Stimulated activated CD8-positive, alpha-beta memory T cell treated with anti-CD3 and anti-CD28 coated beads, Interleukin-12 subunit alpha, Interleukin-12 subunit beta, amount 100 ng/mL, for 1 hour (primary cell): ENCODE measurements around the gene SMIM33.
"Not testable (repeated sequence)": the region's sequence is repeated elsewhere in the genome, so short reads cannot be mapped to it uniquely, and the experiment has no call there.

Experiments used
- DNase-seq: peaks from one replicate; pipeline ENCODE4 v3.0.0-alpha.2; 2020; ENCODE audit warnings: low read depth

Gene SMIM33

GRCh38 chr5:139457241-139457640 lies 13.6 kb upstream of the SMIM33 start:
- DNase-seq, result no peak

GRCh38 chr5:139457653-139458306 lies 13.0 kb upstream of the SMIM33 start:
- DNase-seq, result no peak

DNA sequence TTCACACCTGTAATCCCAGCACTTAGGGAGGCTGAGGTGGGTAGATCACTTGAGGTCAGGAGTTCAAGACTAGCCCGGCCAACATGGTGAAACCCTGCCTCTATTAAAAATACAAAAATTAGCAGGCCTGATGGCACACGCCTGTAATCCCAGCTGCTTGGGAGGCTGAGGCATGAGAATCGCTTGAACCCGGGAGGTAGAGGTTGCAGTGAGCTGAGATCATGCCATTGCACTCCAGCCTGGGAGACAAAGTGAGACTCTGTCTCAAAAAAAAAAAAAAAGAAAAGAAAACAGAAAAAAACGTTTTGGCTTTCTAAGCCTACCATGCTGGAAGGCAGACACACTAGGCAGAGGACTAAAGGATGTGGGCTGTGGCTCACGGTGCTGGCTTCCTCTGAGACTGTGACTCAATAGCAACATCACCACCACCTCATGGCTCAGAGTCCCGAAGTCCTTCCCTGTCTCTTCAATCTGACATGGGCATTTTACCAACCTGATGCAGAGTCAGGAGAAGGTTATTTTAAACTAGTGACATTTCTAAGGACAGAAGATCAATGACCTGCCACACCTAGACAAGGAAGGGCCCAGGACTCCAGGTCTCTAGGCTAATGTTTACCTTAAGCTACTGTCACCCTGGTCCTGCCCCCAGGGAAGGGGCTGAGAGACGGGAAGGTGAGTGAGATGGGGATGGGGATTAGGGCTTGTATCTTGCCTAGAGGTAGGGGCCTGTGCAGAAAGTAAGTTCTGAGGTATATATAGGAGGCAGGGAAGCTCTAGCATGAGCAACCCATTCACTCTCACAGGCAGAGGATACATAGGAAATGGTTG lies 12.0 kb upstream of the SMIM33 start:
- DNase-seq, result peak; percentile 62

DNA sequence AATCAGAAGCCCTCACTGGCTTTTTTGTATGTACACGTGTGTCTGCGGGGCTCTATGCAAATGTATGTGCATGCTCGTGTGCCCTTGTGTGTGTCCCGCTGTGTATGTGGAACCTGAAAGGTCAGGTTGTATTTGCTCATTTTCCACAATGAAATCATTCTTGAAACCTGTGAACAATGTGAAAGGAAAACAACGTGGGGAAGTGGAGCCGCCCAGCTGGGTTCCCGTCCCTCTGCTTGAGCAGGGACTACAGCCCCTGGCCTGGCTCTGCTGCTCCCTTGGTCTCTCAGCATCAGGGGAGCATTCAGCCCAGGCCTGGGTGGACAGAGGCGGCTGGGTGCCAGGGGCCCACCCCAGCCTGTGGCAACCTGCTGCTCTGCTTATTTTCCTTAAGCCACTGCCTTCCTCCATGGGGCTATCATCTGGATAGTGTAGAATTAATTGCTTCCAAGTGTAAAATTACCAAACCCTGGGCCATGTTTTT lies 11.3 kb upstream of the SMIM33 start:
- DNase-seq, result no peak

DNA sequence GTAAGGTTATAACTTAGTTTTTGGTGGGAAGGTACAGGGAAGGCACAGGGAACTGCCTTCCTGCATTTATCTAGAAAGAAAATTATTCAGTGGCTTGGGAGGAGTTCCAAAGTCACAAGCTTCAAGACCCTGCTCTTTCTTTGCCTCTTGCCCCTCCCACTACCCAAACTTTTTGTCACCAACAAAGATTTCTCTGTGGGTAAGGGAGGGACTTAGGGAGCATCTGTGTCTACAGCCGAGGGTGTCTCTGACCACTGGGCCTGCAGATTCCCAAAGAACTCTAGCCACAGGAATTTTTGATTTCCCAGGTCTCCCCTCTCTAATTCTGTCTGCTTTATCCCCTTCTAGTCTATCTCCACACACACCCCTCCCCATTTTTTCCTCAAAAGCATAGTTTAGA lies 10.3 kb upstream of the SMIM33 start:
- no peak for DNase-seq

DNA sequence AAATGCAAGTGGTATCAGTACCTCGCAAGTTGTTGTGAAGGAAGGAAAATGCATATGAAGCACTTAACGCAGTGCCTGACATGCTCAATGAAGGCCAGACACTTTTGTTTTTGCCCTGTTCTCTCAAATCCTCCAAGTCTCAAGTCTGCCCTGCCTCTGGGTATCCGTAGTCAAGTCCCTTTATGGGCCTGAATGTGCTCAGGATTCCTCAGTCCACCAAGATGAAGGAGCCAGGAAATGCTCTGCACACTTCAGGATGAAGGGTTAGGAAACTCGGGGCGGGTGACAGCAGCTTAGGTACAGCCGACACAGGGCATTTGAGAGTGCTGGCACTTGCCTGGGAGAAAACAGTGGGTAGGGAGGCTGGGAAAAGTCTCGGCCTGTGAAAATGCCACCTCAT lies 9.6 kb upstream of the SMIM33 start:
- DNase-seq, result no peak

GRCh38 chr5:139461698-139462097 lies 9.1 kb upstream of the SMIM33 start:
- DNase-seq, result no peak

- no peak for DNase-seq
These were observed 8.1 kb upstream of the SMIM33 start, which contains the start of gene ECSCR for GRCh38 chr5:139462586-139463276. Gene ECSCR (minus strand): TSS chr5:139462743. CDS start chr5:139462670, 73 bp downstream.

- DNase-seq, result no peak
These were observed 2.3 kb upstream of the SMIM33 start for GRCh38 chr5:139468421-139468931.

GRCh38 chr5:139472386-139473030 lies 1.7 kb downstream of the SMIM33 start:
- DNase-seq, result no peak

- DNase-seq, result no peak
These were observed 2.3 kb downstream of the SMIM33 start for GRCh38 chr5:139473105-139473504.

DNA sequence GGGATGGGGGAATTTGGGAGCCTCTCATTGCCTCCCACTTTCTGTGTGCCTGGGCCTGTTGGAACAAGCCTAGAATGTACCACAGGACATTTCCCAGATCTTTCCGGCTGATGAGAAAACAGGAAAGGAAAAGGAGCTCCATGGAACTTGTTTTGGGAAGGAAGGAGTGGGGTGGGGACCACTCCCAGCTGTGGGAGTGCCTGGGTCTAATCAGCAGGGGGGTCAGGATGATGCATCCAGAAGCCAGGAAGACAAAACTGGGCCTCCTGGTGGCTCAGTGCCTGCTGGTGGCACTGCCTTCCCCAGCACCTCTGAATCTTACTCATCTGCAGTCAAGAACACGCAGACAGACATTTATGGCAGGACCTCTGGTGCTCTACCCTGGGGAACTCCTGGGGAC lies 2.8 kb downstream of the SMIM33 start:
- no peak for DNase-seq

- no peak for DNase-seq
These were observed 4.3 kb downstream of the SMIM33 start for GRCh38 chr5:139474890-139475791.

DNA sequence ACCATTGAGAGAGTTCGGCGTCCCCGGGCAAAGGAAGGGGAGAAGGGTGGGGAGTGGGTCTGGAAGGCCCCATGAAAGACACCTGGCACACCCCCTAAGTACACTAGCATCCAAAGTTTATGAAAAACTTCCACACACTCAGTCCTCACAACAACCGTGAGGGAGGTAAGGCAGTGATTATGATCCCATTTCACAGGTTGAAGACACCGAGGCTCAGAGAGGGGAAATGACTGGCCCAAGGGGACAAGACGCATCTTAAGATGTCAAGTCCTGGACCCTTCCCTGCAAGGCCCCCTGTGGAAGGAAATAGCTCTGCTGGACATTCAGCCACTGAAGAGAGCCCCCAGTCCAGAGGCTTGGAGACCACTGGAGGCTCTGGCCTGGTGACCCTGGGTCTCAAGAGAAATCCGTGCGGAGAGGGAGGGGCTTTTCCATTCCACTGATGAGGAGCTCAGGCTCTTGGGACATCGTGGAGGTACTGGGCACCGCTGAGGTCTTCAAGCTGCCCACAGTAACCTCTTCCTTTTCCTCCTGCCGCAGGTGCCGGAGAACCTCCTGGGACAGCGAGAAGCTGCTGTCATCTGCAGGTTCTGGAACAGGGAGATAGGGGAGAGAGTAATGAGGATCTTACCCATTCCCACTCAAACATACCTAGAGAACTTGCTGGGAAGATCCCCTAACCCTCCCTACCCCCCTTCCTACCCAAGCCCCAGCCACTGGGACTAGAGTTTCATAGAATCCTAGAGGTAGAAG lies 5.2 kb downstream of the SMIM33 start:
- DNase-seq, result no peak

DNA sequence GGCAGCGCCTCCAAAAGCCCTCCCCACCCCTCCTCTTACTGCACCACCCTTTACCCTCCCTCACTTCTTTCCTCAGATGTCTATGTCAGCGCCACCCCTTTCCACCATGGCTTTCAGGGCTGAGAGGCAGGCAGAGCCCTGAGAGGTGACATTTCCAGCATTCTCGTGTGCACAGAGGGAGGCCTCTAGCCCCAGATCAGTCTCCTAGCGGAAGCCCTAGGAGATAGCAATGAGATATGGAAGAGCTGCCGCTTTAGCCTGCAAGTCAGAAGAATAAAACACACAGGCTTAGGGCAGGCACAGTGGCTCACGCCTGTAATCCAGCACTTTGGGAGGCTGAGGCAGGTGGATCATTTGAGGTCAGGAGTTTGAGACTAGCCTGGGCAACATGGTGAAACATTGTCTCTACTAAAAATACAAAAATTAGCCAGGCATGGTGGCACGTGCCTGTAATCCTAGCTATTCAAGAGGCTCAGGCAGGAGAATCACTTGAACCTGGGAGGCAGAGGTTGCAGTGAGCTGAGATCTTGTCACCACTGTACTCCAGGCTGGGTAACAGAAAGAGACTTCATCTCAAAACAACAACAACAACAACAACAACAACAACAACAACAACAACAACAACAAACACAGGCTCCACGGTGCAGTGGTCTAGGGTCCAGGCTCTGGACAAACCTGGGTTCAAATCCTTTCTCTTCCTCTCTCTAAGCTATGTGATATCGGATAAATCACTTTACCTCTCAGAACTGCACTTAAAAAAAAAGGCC lies 8.0 kb downstream of the SMIM33 start:
- DNase-seq, result not testable (repeated sequence)

DNA sequence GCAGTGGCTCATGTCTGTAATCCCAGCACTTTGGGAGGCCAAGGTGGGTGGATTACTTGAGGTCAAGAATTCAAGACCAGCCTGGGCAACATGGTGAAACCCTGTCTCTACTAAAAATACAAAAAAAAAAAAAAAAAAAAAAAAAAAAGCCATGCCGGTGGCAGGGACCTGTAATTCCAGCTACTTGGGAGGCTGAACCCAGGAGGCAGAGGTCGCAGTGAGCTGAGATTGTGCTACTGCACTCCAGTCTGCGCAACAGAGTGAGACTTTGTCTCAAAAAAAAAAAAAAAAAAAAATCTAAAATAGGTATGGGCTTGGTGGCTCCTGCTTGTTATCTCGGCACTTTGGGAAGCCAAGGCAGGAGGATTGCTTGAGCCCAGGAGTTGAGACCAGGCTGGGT lies 8.9 kb downstream of the SMIM33 start:
- not testable (repeated sequence) for DNase-seq

DNA sequence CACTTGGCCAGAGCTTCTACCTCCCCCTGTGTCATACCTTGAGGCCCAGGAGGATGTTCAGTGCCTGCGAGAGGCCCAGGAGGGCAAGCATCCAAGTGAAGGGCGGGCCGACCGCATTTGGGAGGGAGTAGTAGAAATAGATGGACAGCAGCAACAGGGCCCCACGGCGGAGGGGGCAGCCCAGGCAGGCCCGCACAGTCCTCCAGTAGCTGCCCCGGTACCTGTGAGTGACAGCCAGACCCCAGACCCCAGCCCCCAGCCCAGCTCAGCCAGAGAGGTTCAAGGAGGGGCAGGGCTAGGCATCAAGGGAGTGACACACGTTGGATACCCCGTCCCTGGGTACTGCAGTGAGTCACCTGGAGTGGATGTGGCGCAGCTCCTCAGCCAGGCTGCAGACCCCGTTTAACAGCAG lies 10.3 kb downstream of the SMIM33 start:
- DNase-seq, result no peak

DNA sequence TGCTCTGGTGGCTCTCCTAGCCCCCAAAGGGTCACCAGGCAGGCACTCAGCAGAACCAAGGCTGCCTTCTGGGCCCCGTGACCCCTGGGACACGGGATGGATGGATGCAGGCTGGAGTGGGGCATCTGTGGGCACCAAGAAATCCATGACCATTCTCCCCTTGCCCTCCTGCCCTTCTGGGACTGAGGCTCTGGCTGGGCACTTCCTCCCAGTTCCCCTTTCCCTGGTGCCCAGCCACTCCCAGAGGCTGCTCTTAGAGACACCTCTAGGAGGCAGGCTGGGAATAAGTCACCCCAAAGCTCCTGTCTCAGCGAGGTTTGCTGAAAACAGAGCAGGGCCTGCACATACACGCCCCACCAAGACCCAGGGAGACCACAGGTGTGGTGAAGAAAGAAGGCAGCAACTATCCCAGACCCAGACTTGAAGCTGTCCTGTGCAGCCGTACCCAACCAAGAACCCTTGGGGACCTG lies 10.8 kb downstream of the SMIM33 start:
- DNase-seq, result no peak
